HUDEP-2 (cell line): Measurements from ENCODE around the gene WDFY4.

Source experiments
- DNase-seq, 76 experiments: peaks; one replicate each; lab custom pipeline; 2025; ENCODE audit not compliant: unreplicated experiment in 76 of 76; lab: John Stamatoyannopoulos, UW

Gene WDFY4

GRCh38 chr10:48739170-48739569 lies 54.5 kb downstream of the WDFY4 start:
- DNase-seq: no peak

GRCh38 chr10:48740015-48740707 lies 55.5 kb downstream of the WDFY4 start:
- DNase-seq: no peak

- no peak for DNase-seq
Observed at GRCh38 chr10:48740988-48741387, 56.3 kb downstream of the WDFY4 start.

- no peak for DNase-seq
Observed at GRCh38 chr10:48742891-48743860, 58.5 kb downstream of the WDFY4 start.

- no peak for DNase-seq
Observed at GRCh38 chr10:48744587-48744986, 59.9 kb downstream of the WDFY4 start.

- no peak for DNase-seq
Observed at GRCh38 chr10:48745662-48746245, 61.1 kb downstream of the WDFY4 start.

- no peak for DNase-seq
Observed at GRCh38 chr10:48748573-48748972, 63.9 kb downstream of the WDFY4 start.

GRCh38 chr10:48749254-48749787 lies 64.6 kb downstream of the WDFY4 start:
- peak in 1 of 76 experiments; percentile 1 for DNase-seq

GRCh38 chr10:48750019-48750418 lies 65.3 kb downstream of the WDFY4 start:
- no peak for DNase-seq

GRCh38 chr10:48750991-48751390 lies 66.3 kb downstream of the WDFY4 start:
- DNase-seq: no peak

GRCh38 chr10:48751730-48752129 lies 67.1 kb downstream of the WDFY4 start:
- no peak for DNase-seq

GRCh38 chr10:48758411-48758810 lies 73.7 kb downstream of the WDFY4 start:
- DNase-seq: no peak

GRCh38 chr10:48759113-48759901 lies 74.6 kb downstream of the WDFY4 start:
- DNase-seq: no peak

- no peak for DNase-seq
Observed at GRCh38 chr10:48760983-48761382, 76.3 kb downstream of the WDFY4 start.

- no peak for DNase-seq
Observed at GRCh38 chr10:48762064-48763042, 77.7 kb downstream of the WDFY4 start.

GRCh38 chr10:48763403-48763965 lies 78.8 kb downstream of the WDFY4 start:
- no peak for DNase-seq

- no peak for DNase-seq
Observed at GRCh38 chr10:48764486-48764885, 79.8 kb downstream of the WDFY4 start.

GRCh38 chr10:48765039-48765438 lies 80.4 kb downstream of the WDFY4 start:
- no peak for DNase-seq

GRCh38 chr10:48765527-48765926 lies 80.9 kb downstream of the WDFY4 start:
- DNase-seq: no peak
